Measurements from ENCODE around the gene MGMT.
"Not testable (repeated sequence)": the region's sequence is repeated elsewhere in the genome, so short reads cannot be mapped to it uniquely, and the experiment has no call there.

The MGMT gene

DNA sequence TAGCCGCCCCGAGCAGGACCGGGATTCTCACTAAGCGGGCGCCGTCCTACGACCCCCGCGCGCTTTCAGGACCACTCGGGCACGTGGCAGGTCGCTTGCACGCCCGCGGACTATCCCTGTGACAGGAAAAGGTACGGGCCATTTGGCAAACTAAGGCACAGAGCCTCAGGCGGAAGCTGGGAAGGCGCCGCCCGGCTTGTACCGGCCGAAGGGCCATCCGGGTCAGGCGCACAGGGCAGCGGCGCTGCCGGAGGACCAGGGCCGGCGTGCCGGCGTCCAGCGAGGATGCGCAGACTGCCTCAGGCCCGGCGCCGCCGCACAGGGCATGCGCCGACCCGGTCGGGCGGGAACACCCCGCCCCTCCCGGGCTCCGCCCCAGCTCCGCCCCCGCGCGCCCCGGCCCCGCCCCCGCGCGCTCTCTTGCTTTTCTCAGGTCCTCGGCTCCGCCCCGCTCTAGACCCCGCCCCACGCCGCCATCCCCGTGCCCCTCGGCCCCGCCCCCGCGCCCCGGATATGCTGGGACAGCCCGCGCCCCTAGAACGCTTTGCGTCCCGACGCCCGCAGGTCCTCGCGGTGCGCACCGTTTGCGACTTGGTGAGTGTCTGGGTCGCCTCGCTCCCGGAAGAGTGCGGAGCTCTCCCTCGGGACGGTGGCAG, at the start of gene MGMT:
Gene MGMT, plus strand, starts transcription at position 539 of the 656 bp plus-strand sequence.
- peak; percentile 98 to 99 for DNase-seq (ENCODE audit: low read depth in 2 of 2)

DNA sequence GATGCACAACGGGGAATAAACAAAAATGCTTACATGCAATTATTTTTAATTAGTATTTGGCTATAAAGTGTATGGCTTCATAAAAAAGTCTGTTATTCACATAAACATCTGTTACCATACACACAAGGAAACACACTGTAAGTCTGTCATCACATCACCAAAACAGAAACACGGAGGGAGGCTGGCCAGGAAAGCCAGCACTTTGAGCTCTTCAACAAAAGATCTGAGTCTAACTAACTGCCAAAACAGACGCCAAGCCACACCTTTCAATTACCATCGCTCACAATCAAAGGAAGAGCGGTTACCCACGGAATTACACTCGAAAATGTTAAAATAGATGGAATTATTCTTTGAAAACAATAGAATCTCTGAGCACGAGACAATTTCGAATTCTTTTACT, 49.2 kb upstream of the MGMT start:
- no peak for DNase-seq (ENCODE audit: low read depth in 2 of 2)

DNA sequence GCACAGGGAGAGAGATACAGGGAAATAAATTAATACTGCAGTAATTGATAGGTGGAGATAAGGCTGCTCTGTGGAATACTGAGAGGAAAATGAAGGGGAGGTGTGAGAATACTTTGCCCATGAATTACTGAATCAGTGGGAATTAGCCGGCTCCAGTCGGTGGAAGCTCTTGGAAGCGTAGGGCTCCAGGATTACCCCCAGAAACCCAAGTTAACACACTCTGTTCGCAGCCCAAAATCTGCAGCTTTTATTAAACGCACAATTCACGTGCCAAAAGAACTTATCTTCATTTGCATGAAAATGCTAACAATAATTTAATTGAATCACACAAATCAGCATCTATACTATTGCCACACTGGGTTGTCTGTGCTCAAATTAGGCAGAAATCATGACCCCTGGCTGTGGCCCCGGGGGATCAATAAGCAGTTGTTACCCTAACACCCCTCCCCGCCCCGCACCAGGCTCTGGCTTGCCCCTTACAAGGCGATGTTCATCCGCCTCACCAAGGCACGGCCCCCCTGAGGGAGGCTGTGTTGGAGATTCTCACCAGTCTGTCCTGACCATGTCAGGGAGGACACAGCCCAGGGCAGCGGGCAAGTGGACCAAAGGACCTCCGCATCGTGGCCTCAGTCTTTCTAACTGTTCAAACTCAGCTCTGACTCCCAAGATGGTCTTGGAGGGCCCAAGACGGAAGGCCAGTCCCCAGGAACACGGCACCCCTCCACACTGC, 48.4 kb upstream of the MGMT start:
- DNase-seq (ENCODE audit: low read depth in 2 of 2): no peak

DNA sequence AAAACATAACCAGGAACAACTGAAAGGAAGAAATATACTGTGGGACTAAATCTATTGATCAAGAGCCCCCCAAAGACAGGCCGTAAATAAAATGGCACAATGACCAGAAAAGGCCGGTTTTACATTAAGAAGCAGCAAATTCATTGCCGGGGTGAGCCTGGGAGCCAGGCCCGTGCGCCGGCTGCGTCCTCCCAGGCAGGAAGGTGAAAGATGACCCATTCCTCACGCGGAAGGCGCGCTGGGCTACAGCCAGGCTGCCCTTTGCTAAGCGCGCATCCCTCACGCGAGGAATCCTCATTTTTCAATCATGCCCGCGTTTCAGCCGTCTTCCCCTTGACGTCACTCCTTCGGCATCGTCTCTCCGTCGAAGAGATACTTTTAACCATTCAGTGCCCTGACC, 47.6 kb upstream of the MGMT start:
- no peak for DNase-seq (ENCODE audit: low read depth in 2 of 2)

DNA sequence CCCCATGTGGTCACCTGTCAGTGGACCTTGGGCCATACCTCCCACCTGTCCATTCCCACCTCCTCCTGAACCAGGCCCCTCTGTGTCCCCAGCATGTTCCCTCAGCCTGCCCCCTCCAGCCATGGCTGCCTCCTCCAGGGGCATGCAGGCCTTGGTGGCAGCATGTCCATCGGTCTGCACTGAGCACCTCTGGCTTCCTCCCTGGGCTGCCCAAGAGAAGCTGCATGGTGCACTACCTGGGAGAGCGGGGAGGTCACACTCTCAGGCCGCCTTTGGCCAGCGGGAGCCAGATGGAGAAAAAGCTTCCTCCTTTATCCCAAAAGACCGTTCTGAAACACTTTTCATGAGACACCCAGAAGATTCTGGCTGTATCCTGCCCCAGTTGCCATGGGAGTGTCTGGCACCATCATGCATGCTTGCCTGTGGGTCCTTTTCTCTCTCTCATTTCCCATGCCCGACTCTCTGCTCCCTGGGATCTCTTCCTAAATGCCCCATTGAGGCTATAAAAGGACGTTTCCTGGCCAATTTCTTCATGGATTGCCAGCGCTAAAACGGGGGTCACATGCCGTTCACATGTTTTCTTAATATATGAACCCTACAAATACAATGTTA, 45.5 kb upstream of the MGMT start:
- no peak for DNase-seq (ENCODE audit: low read depth in 2 of 2)

DNA sequence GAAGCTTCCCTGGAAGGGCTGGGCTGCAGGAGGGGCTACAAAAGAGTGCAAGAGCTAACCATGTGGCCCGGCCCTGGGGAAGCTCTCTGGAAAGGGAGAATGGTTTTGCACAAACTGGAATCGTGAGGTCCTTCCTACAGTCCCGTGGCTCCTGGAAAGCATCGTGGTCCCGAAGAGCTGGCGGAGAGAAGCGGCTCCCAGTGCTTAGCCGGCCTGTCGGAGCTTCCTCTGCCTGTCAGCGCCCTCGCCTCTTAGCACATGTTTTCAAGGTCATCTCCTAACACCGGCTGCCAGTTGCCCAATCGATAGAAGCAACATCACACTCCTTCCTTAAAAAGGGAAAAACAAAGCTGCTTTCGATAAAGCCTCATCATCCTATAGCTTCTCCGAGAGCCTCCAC, 42.1 kb upstream of the MGMT start:
- DNase-seq (ENCODE audit: low read depth in 2 of 2): no peak

DNA sequence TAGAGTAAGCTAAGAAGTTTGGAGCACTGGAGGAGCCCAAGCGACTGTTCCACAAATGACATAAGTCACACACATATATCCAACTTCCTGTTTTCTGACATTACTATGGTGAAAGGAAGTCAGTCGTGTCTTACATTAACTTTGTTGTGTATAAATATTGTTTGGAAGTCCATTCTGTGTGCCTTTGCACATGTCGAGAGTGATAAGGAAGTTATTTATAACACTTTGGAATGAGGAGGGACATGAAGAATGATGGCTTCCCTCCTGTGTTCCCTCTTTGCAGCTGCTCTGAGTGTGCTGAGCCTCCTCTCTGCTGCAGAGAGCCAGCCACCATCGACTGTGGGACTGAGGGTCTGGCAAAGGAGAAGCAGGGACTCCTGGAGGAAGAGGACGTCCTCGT, 40.4 kb upstream of the MGMT start:
- DNase-seq (ENCODE audit: low read depth in 2 of 2): no peak

DNA sequence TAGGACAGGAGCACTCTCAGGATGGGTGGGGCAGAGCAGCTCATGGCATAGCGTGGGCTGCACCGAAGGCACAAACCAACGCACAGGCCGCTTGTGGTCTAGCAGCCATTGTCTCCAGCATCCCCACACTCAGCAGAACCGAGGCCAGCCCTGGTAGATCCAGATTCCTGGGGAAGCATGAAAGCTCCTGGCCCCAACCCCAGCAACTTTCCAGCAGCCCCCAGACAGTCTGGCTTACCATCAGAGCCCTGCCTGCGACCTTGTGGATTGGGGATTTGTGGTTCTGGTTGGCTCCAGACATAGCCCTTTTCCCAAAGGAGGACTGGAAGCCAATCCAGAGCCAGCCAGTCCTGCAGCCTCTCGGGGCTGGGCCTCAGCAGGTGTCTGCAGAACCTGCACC, 33.8 kb upstream of the MGMT start:
- DNase-seq (ENCODE audit: low read depth in 2 of 2): no peak

DNA sequence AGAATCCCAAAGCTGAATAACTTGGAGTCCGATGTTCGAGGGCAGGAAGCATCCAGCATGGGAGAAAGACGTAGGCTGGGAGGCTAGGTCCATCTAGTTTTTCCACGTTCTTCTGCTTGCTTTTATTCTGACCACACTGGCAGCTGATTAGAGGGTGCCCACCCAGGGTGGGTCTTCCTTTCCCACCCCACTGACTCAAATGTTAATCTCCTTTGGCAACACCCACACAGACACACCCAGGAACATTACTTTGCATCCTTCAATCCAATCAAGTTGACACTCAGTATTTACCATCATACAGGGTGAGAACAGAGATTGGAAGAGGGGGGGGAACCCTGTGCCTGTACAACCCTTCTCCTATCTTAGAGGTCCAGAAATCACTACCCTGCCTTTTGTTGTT, 31.3 kb upstream of the MGMT start:
- not testable (repeated sequence) for DNase-seq (ENCODE audit: low read depth in 2 of 2)

DNA sequence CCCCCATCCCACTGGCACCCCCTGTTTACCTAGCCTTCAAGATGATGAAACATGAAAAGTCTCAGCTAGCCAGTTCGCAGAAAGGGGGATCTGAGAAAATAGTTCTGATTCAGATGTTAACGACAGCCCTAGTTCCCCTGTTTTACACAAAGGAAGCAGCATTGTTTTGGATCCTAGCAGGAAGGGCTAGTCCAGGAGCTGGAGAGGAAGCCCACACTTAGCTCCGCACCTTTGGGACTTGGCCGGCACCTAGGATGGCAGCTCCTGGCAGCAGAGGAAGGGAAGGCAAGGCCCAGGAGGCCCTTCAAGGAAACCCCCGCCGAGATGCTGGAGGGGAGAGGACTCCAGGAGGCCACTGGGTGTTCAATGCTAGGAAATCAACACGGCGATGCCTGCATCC, 29.0 kb upstream of the MGMT start:
- DNase-seq (ENCODE audit: low read depth in 2 of 2): no peak

DNA sequence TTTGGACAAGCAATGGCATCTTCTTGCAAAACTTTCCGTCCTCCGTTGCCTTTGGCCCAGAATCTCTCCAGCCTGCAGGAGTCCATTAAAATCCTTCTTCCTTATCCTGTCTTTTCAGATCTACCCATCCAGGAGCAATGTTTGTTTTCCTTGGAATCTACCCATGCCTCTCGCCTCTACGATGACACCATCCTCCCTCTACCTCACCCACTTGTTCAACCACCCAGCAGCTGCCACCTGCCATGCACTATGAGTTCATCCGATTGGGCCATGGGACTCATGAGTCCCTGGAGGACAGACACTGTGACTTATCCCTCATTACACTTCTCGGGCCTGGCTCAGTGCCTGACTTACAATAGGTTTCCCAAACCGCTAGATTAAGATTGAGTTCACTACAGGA, 26.8 kb upstream of the MGMT start:
- DNase-seq (ENCODE audit: low read depth in 2 of 2): no peak

DNA sequence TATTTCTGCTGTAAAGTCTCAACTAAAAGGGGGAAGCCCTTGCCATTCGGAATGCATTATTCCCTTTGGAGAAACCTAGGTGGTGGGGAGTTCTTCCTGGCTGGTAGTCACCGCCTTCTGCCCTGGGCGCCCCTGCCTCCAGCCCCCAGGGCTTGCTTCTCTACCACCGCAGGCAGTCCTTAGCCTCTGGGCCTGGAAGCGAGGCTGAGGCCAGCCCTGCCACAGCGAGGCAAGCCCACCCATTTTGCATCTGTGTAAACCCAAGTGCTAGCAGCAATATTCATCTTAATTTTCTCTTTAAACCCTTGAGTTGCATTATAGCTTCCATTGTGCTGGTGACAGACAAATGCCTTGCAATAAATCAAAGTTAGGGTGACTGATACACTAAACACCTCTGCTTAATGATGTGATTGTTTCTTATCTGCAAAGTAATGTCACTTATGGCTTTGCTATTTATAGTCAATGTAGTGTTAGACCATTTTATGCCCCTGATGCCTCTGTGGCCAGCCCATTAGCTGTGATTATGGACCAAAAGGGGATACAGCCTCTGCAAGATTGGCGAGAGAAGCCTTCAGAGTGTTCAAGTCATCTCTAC, 26.2 kb upstream of the MGMT start:
- DNase-seq (ENCODE audit: low read depth in 2 of 2): no peak

DNA sequence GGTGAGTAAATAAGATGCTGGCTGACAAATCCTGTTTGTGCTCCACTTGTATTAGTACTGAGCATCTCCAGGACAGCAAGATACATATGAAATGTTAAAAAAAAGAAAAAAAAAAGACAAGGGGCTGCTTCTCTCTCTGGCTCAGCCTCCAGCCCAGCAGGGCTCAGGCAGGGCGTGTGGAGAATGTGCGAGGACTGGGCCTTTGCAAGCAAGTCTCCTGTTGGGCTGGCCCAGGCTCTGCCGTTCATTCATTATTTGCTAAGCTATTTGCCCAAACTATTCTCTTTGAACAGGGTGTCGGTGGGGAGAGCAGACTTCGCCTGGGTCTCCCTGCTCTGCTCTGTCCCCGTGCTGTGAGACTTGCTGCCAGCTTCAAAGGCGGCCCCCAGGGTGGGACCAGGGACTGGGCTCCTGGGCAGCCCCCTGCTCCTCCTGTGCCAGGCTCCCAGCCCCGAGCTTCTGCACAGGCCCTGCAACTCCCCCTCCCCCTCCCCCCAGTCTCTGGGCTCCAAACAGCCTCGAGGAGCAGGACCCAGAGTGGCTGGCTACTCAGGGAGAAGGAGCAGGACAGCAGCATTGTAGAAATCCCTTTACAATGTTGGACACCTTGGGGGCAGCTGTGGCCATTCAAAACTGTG, 25.6 kb upstream of the MGMT start:
- DNase-seq (ENCODE audit: low read depth in 2 of 2): no peak

DNA sequence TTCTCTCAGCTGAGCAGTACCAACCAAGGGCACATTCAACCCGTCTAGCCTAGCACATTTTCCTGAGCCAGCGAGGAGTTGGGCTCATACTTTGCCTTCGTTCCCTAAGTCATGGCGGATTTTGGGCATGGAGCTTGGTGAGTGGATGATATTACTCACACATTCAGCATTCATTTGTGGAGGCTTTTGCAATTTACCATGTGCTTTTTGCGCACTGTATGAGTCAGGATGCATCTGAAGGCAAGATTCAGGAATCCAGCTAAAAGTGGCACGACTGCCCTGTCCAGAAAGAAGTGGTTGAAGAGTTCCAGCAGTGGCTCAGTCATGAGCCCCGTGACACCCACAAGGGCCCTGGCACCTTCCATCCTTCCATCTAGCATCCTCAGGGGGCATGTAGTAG, 24.2 kb upstream of the MGMT start:
- no peak for DNase-seq (ENCODE audit: low read depth in 2 of 2)

DNA sequence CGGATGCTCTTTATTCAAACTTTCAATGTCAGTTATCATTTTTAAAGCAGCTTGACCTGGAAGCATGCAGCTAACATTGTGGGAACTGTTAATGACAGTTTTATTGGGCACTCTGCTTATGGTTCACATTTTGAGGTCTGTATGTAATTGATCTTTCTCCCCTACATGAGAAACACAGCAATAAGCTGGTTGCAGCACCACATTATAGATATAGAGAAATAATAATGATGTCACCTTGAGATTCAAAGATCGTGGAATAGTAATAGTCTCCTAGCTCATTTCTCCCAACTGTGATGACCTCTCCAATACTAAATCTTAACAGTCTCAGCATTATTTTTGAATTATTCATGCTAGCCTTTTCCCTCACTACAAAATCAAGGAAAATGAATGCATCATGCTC, 22.7 kb upstream of the MGMT start:
- no peak for DNase-seq (ENCODE audit: low read depth in 2 of 2)

DNA sequence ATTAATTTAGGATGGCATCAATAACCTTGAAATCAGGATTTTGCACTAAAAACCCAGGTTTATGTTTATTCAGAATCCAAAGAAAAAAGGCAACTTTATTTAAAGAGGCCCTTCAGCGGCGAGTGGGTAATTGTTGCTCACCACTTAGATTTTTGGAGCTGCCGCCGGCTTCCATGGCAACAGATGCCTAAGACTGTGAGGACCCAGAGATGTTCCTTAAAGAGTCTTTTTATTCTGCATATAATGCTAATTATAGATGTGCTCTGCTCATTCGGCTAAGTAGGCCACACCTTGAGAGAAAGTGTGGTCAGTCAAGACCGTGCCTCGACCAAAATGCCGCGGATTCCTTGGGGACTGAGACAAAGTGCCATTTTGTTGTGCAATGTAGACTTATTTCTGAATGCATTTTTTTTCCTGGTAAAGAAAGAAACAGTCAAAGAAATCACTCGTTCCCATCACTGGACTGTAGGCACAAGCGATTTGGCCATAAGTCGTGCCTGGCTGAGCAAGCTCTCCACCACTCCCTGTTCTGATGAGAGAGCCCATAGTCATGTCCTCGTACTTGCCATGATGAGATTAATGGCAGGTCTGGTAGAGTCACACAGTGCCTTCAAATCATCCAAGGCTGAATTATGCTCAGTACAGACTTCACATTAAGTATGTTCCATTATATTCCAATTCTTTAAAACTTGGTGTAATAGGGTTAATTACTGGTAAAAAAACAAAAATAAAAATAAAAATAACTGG, 21.4 kb upstream of the MGMT start:
- no peak for DNase-seq (ENCODE audit: low read depth in 2 of 2)

DNA sequence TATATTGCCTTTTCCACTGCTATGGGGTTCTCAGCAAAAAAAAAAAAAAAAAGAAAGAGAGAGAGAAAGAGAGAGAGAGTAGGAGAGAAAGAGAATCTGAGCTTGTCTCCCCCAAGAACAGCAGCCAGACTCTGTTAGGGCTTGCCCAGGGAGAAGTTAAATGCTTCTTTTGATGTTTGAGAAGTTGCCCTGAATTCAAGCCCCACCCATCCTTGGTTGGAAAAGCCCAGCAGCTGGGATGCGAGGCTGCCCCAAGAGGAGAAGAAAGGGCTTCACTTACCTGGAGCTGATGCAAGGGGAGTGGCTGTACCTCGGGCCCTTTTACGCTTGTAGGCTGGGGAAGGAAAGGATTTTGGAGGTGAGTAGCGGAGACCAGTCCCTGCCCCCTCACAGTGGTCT, 20.9 kb upstream of the MGMT start:
- DNase-seq (ENCODE audit: low read depth in 2 of 2): no peak

DNA sequence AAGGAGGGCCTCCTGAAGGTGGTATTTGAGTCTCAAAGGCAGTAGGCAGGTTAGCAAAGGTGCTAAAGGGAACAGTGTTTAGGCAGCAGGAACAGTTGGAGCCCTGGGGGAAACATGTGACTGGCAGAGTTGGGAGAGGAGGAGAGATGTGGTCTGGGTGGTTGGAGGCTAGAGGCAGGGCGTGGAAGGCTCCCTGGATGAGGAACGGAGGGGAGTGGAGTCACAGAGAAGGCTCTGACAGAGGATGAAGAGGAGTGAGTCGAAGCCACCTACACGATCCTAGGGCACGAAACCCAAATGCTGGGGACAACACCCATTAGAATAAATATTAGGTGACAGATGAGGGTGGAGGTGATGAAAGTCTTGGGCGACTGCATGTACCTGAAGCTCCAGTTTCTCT, 19.6 kb upstream of the MGMT start:
- DNase-seq (ENCODE audit: low read depth in 2 of 2): no peak

DNA sequence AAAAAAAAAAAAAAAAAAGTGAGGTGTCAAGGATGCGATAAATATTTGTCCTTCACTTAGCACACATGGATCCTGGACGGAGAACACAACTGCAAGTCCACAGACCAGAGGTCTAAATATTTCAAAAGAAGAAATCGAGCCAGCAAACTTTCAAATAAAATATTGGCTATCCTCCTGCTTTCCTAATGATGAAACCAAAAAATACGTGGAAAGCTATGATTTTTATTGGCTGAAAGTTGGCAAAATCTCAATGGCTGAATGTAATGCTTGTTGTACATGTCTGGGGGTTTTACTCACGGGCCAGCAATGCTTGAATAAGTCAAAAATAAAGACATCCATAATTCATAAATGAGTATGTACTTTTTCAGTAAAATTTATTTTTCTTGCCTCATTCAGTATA, 19.0 kb upstream of the MGMT start:
- DNase-seq (ENCODE audit: low read depth in 2 of 2): no peak

DNA sequence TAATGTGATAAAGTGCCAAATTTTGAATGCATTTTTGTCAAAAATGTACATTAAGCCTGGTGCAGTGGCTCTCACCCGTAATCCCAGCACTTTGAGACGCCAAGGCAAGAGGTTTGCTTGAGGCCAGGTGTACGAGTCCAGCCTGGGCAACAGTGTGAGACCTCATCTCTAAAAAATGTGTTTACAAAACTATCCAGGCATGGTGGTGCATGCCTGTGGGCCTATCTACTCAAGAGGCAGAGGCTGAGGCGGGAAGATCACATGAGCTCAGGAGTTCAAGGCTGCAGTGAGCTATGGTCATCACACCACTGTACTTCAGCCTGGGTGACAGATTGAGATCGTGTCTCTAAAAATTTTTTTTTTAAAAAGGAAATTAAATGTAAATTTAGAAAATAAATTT, 18.5 kb upstream of the MGMT start:
- no peak for DNase-seq (ENCODE audit: low read depth in 2 of 2)

DNA sequence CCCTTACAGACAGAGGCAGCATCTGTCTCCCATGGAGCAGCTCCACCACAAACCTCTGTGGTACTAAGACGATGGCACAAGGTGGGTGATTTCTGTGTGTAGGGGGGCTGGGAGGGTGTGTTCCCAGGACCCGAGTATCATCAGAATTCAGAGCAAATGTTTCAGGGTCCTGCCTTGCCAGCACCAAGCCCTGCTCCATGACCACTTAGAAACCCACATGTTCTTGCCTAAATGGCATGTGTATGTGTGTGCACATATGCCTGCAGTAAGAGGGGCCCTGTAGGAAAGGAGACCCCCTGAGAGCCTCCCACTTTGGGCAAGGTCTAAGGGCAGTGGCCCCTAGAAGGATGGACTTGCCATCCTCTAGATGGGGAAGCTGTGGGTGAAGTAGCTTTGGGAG, 17.1 kb upstream of the MGMT start:
- DNase-seq (ENCODE audit: low read depth in 2 of 2): no peak

DNA sequence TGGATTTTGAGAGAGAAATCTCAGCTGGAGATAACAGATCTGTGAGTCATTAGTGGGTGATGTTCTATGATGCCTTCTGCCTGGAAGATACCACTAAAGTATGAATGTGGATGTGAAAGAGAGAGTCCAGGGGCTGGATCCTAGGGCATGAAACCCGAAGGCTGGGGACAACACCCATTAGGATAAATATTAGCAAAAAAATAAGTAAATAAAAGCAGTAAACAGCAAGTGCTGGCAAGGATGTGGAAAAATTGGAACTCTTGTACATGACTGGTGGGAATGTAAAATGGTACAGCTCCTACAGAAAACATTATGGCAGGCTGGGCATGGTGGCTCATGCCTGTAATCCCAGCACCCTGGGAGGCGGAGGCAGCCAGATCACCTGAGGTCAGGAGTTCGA, 16.6 kb upstream of the MGMT start:
- DNase-seq (ENCODE audit: low read depth in 2 of 2): no peak
